Gastrocnemius medialis (tissue), 4 donors: ENCODE data around the gene APLP2. TPM values are rescaled to one million over a fixed set of nuclear protein-coding genes. Genes with fewer than 3 reads are reported as not detected.

Source experiments
- ATAC-seq, 2 donors: fragments of 150-250 bp; one replicate each; pipeline ENCODE4 v1.9.1; 2016
- DNase-seq, 2 donors: peaks; one replicate each; pipeline ENCODE4 v3.0.0-alpha.2; 2019
- H3K27ac ChIP-seq, 4 donors: fragments of 200-600 bp; sonication (generic); 1 replicate in 1 of 4; 2 replicates in 3 of 4; pipeline ENCODE4 v1.5.1; 2016 to 2018; ENCODE audit warnings: mild to moderate bottlenecking in 2 of 4, moderate library complexity in 1 of 4
- H3K27me3 ChIP-seq, 3 donors: fragments of 200-600 bp; sonication (generic) in 2 of 3; 1 replicate in 1 of 3; 2 replicates in 2 of 3; pipeline versions ENCODE4 v1.5.1 to v1.6.0; 2016 to 2019; ENCODE audit warnings: mild to moderate bottlenecking in 1 of 3, moderate library complexity in 1 of 3
- H3K36me3 ChIP-seq, 2 donors: fragments of 200-600 bp; sonication (generic) in 1 of 2; one replicate each; pipeline ENCODE4 v1.5.1; 2017 to 2018
- H3K4me1 ChIP-seq, 2 donors: fragments of 200-600 bp; sonication (generic) in 1 of 2; one replicate each; pipeline ENCODE4 v1.5.1; 2016 to 2017; ENCODE audit warnings: mild to moderate bottlenecking in 2 of 2
- H3K4me3 ChIP-seq, 4 donors: fragments of 200-600 bp; sonication (generic) in 3 of 4; 1 replicate in 1 of 4; 2 replicates in 3 of 4; pipeline ENCODE4 v1.5.1; 2016 to 2019; ENCODE audit warnings: mild to moderate bottlenecking in 2 of 4
- H3K9me3 ChIP-seq, 3 donors: fragments of 200-600 bp; sonication (generic) in 2 of 3; 1 replicate in 1 of 3; 2 replicates in 2 of 3; pipeline ENCODE4 v1.5.1; 2016 to 2019
- POLR2A ChIP-seq, 2 donors: fragments of 450-650 bp; IDR thresholded peaks; one replicate each; pipeline ENCODE4 v1.6.1; 2017; ENCODE audit warnings: antibody characterized with exemption in 2 of 2, mild to moderate bottlenecking in 2 of 2, moderate library complexity in 2 of 2
- in situ Hi-C, 4 donors: fragments of 200-750 bp; cut with MboI; loops; one replicate each; pipeline versions ENCODE4 v1.15.0 to v1.8.0; 2017; ENCODE audit warnings: low sequenced_read_pairs in 4 of 4
- intact Hi-C: fragments of 100-400 bp; cut with DNase I; formaldehyde crosslinking; loops from one replicate; pipeline ENCODE4 v1.15.1; 2023; ENCODE audit warnings: low total_unique reads
- total RNA-seq, 4 donors: library from RNA; depleted of rRNA; stranded (reverse); fragments of >200 nt; gene quantifications; one replicate each; pipeline versions ENCODE4 v1.1.0 to v1.2.3, GENCODE V29; 2016
- TF ChIP-seq, protein P1 (sequence below), 5 experiments: fragments of 450-650 bp in 3 of 5; fragments of 200-600 bp in 2 of 5; sonication (generic) in 2 of 5; IDR thresholded peaks in 4 of 5; conservative IDR thresholded peaks in 1 of 5; 1 replicate in 4 of 5; 2 replicates in 1 of 5; pipeline ENCODE4 v1.5.1; 2016 to 2019; ENCODE audit warnings: antibody characterized with exemption in 5 of 5, mild to moderate bottlenecking in 3 of 5, moderate library complexity in 3 of 5

Gene APLP2
- total RNA-seq, 4 donors from 2014 or later = 80.4 to 110 (median 82.1) TPM

DNA sequence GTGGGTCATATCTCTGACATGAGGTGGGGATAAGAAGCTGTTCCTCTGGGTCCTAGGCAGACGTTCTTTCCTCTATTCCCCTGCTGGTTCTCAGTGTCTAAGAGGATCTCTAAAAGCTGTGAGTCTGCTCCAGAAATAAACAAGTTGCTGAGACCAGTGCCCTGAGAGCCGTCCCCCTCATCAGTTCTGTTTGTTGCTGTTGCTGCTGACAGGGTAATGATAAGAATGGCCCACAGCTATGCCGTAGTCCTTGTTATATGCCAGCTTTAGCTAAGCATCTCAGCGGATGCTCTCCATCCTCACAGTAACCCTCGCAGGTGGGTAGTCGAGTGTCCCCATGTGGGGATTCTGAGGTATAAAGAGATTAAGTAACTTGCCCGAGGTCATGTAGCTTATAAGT, 66.4 kb downstream of the APLP2 start:
- Histone ChIP-seq H3K27ac (no peak overlapping the region), H3K9me3 (no peaks in the 10 kb centered on the region), H3K4me3 (no peak overlapping the region), H3K27me3 (no peaks in the 10 kb centered on the region), H3K36me3 (peaks cover 0 to 45% of the 10 kb centered on the region in 2 donors), H3K4me1 (no peaks in the 10 kb centered on the region)
- intact Hi-C loops = no loop called here
- in situ Hi-C loops = loop anchor here in 1 of 4 donors (5.0 kb wide), 1 partner anchor 214 kb away; no protein-coding TSS in a partner anchor
- DNase-seq (no peak), ATAC-seq (no peak)
- TF ChIP-seq, protein P1, sequence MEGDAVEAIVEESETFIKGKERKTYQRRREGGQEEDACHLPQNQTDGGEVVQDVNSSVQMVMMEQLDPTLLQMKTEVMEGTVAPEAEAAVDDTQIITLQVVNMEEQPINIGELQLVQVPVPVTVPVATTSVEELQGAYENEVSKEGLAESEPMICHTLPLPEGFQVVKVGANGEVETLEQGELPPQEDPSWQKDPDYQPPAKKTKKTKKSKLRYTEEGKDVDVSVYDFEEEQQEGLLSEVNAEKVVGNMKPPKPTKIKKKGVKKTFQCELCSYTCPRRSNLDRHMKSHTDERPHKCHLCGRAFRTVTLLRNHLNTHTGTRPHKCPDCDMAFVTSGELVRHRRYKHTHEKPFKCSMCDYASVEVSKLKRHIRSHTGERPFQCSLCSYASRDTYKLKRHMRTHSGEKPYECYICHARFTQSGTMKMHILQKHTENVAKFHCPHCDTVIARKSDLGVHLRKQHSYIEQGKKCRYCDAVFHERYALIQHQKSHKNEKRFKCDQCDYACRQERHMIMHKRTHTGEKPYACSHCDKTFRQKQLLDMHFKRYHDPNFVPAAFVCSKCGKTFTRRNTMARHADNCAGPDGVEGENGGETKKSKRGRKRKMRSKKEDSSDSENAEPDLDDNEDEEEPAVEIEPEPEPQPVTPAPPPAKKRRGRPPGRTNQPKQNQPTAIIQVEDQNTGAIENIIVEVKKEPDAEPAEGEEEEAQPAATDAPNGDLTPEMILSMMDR (IDR thresholded peaks at IDR 0.05 in 4 of 5, conservative IDR thresholded peaks at IDR 0.05 in 1 of 5) = no peak
- TF ChIP-seq POLR2A (IDR thresholded peaks at IDR 0.05) = no peak

DNA sequence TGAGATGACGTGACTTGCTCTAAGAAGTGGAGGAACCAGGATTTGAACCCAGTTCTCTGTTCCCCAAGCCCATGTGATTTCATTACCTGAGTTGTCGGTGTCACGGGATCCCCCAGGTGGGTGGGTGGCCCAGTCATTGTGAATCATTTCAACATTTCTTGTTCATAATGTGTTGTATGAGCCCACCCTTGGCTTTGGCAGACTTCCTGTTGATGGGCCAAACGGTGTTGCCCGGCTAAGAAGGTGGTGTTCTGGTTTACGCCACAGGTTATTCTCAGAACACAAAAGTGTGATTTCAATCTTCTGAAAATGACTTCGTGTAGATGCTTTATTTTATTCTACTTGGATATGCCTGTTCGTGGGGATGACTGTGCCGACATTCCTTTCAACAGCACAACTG, 68.3 kb downstream of the APLP2 start:
- no peak for TF ChIP-seq POLR2A (IDR thresholded peaks at IDR 0.05)
- TF ChIP-seq, protein P1 (IDR thresholded peaks at IDR 0.05 in 4 of 5, conservative IDR thresholded peaks at IDR 0.05 in 1 of 5) = no peak
- DNase-seq (no peak), ATAC-seq (no peak)
- H3K27ac ChIP-seq = no peak overlapping the region
- H3K27me3 ChIP-seq = no peaks in the 10 kb centered on the region
- H3K4me1 ChIP-seq = no peaks in the 10 kb centered on the region
- in situ Hi-C loops = loop anchor here in 1 of 4 donors (5.0 kb wide), 1 partner anchor 216 kb away; no protein-coding TSS in a partner anchor
- intact Hi-C loops = no loop called here
- no peaks in the 10 kb centered on the region for H3K9me3 ChIP-seq
- H3K4me3 ChIP-seq = no peak overlapping the region
- peaks cover 0 to 53% of the 10 kb centered on the region in 2 donors for H3K36me3 ChIP-seq

DNA sequence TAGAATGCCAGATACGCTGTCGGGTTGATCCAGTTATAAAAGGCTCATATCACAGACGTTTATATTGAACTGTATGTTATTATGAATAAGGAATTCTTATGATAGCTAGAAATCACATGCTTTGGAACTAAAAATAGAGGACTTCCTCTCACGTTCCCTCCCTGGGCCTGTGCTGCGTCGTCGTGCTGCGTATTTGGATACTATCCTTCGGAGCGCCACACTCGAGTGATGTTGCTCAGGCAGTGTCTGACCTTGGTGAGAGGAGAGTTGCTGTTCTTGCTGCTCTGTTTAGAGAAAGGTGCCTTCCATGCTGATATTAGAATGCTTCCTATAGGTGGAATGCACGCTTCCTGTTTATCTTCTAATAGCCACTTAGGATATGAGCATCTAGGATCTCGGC, 69.7 kb downstream of the APLP2 start:
- Histone ChIP-seq H3K36me3 (peaks cover 3 to 59% of the 10 kb centered on the region in 2 donors), H3K27me3 (no peaks in the 10 kb centered on the region), H3K4me3 (no peak overlapping the region), H3K27ac (no peak overlapping the region), H3K9me3 (no peaks in the 10 kb centered on the region), H3K4me1 (no peaks in the 10 kb centered on the region)
- DNase-seq (no peak), ATAC-seq (no peak)
- in situ Hi-C loops (loop anchor here in 1 of 4 donors (5.0 kb wide), 1 partner anchor 217 kb away; no protein-coding TSS in a partner anchor), intact Hi-C loops (no loop called here)
- no peak for TF ChIP-seq POLR2A (IDR thresholded peaks at IDR 0.05)
- TF ChIP-seq, protein P1 (IDR thresholded peaks at IDR 0.05 in 4 of 5, conservative IDR thresholded peaks at IDR 0.05 in 1 of 5) = no peak

DNA sequence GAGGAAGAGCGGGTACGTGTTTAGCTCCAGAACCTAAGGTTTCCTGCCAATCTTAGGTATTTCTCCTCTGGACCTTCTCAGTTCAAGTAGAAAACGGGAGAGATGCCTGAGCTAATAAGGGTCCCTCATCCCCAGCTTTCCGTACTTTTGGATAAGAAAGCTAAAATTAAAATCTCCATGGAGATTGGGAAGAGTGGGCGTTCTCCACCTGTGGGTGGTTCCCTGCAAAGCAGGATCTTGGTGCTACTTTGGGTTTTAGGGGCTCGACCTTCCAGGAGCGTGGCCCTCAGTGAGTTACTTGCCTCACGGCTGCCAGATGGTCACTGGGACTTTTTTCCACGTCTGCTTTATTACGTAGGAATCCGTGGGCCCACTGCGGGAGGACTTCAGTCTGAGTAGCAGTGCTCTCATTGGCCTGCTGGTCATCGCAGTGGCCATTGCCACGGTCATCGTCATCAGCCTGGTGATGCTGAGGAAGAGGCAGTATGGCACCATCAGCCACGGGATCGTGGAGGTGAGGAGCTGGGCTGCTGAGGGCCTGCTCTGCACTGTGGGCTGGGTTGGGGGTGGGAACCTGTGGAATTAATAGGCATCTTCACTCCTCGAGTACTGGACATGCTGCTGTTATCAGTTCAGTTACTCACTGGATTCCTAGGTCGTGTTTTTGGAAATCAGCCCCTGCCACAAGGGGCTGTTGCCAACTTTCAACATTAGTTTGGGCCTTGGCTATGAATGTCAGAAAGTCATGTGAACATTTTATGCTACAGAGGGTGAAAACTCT, 72.1 kb downstream of the APLP2 start:
- in situ Hi-C loops = no loop called here
- DNase-seq = no peak
- ATAC-seq = no peak
- no peak overlapping the region for H3K4me3 ChIP-seq
- no peaks in the 10 kb centered on the region for H3K4me1 ChIP-seq
- TF ChIP-seq, protein P1 (IDR thresholded peaks at IDR 0.05 in 4 of 5, conservative IDR thresholded peaks at IDR 0.05 in 1 of 5) = no peak
- no peak for TF ChIP-seq POLR2A (IDR thresholded peaks at IDR 0.05)
- intact Hi-C loops = no loop called here
- no peaks in the 10 kb centered on the region for H3K9me3 ChIP-seq
- peaks cover 3 to 59% of the 10 kb centered on the region in 2 donors for H3K36me3 ChIP-seq
- no peak overlapping the region for H3K27ac ChIP-seq
- no peaks in the 10 kb centered on the region for H3K27me3 ChIP-seq
